Common myeloid progenitor, CD34-positive (primary cell): Measurements from ENCODE around the gene IFT20.
A peak's percentile ranks its signal among the peaks of the same experiment; 100 is the strongest.

ENCODE experiments used
- CTCF ChIA-PET: fragments of 350-600 bp; sonication (Branson Sonifier 250); formaldehyde crosslinking; loops from one replicate; lab custom pipeline; 2021; ENCODE audit warnings: antibody characterized with exemption; lab: Charles Lee
- POLR2A ChIA-PET: fragments of 350-600 bp; sonication (Branson Sonifier 250); formaldehyde crosslinking; loops from one replicate; lab custom pipeline; 2021; ENCODE audit warnings: antibody characterized with exemption; lab: Charles Lee
- DNase-seq, 3 donors: peaks; one replicate each; pipeline versions ENCODE4 v3.0.0 to v3.0.0-alpha.2; 2013
- H3K27ac ChIP-seq, 2 experiments: 1 replicate in 1 of 2; 2 replicates in 1 of 2; pipeline ENCODE4 v1.7.0; 2013; ENCODE audit warnings: inconsistent platforms in 2 of 2, low read length in 2 of 2, mild to moderate bottlenecking in 2 of 2, low read depth in 1 of 2, moderate library complexity in 1 of 2; ENCODE audit not compliant: severe bottlenecking in 2 of 2, insufficient read depth in 1 of 2, poor library complexity in 1 of 2
- H3K27me3 ChIP-seq, 5 experiments: replicated peaks in 2 of 5; 1 replicate in 3 of 5; 2 replicates in 2 of 5; pipeline versions ENCODE4 v1.6.1 to v1.7.0; 2013; ENCODE audit warnings: low read length in 4 of 5, mild to moderate bottlenecking in 2 of 5, moderate library complexity in 2 of 5, inconsistent platforms in 1 of 5; ENCODE audit not compliant: insufficient read depth in 5 of 5, control insufficient read depth in 4 of 5
- H3K36me3 ChIP-seq, 4 experiments: 1 replicate in 2 of 4; 2 replicates in 2 of 4; pipeline versions ENCODE4 v1.6.1 to v1.7.0; 2013; ENCODE audit warnings: low read length in 3 of 4, control low read depth in 1 of 4, mild to moderate bottlenecking in 1 of 4; ENCODE audit not compliant: control insufficient read depth in 4 of 4, insufficient read depth in 4 of 4
- H3K4me1 ChIP-seq, 4 experiments: 1 replicate in 3 of 4; 2 replicates in 1 of 4; pipeline versions ENCODE4 v1.6.1 to v1.7.1; 2013; ENCODE audit warnings: low read length in 3 of 4, mild to moderate bottlenecking in 3 of 4, control low read depth in 1 of 4, inconsistent platforms in 1 of 4, moderate library complexity in 1 of 4; ENCODE audit not compliant: control insufficient read depth in 4 of 4, insufficient read depth in 4 of 4; ENCODE audit errors: control extremely low read depth in 1 of 4
- H3K4me3 ChIP-seq, 7 experiments: 1 replicate in 4 of 7; 2 replicates in 3 of 7; pipeline versions ENCODE4 v1.5.1 to v1.7.0; 2013; ENCODE audit warnings: mild to moderate bottlenecking in 7 of 7, low read length in 6 of 7, moderate library complexity in 6 of 7, inconsistent platforms in 2 of 7, low read depth in 2 of 7, control low read depth in 1 of 7; ENCODE audit not compliant: insufficient read depth in 4 of 7, control insufficient read depth in 1 of 7; ENCODE audit errors: extremely low read depth in 1 of 7
- H3K9me3 ChIP-seq, 5 experiments: 1 replicate in 4 of 5; 2 replicates in 1 of 5; pipeline versions ENCODE4 v1.6.1 to v1.7.1; 2013; ENCODE audit warnings: low read length in 4 of 5, mild to moderate bottlenecking in 2 of 5, inconsistent platforms in 1 of 5, low read depth in 1 of 5, moderate library complexity in 1 of 5; ENCODE audit not compliant: control insufficient read depth in 4 of 5, insufficient read depth in 2 of 5; ENCODE audit errors: control extremely low read depth in 1 of 5
- WGBS: methylation state at CpG from one replicate; pipeline ENCODE4 v1.1.5; 2013; ENCODE audit not compliant: insufficient coverage; 5-methylcytosine and 5-hydroxymethylcytosine counted together

The IFT20 gene

DNA sequence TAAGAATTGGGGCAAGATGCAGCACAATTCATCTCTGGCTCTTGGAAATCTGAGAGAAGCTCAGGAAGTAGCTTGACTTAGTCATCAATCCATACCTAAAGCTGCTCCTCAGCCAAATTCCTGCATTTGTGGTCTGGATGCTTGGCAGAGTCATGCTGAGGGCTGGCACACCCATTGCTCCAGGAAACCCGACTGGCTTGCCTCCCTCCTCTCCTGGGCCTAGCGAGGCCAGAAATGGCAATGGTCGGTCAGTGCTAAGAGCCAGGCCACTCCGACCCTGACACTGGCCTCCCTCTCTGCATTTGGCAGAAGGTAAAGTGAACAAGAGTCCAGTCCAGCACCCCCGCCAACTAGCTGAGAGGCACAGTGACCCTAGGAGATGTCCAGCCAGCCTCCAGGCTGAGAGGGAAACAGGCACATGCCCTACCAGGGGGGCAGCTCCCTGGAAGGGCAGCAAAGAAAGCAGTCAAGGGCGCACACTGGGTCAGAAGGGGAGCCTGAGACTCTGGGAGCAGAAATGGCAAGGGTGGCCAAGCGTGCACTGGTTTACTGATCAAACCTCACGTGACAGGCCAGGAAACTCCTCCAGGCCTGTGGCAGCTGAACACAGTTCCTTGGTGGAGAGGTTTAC, 12.1 kb upstream of the IFT20 start:
- Histone ChIP-seq H3K9me3 (no peaks in the 10 kb centered on the region), H3K4me1 (no peaks in the 10 kb centered on the region), H3K27me3 (no peaks in the 10 kb centered on the region), H3K27ac (no peak overlapping the region), H3K36me3 (peaks cover 12 to 95% (median 72%) of the 10 kb centered on the region in 4 experiments), H3K4me3 (no peak overlapping the region)
- POLR2A ChIA-PET = no interaction called here
- 100% methylated on average over 8 of the region's 8 CpGs for WGBS
- DNase-seq = no peak
- CTCF ChIA-PET = interaction anchor here (1.5 to 4.1 kb wide), 4 partner anchors 10 to 27 kb away, joined by 3 to 21 read pairs (median 8); partner anchors contain the start of genes IFT20, POLDIP2 and TNFAIP1

DNA sequence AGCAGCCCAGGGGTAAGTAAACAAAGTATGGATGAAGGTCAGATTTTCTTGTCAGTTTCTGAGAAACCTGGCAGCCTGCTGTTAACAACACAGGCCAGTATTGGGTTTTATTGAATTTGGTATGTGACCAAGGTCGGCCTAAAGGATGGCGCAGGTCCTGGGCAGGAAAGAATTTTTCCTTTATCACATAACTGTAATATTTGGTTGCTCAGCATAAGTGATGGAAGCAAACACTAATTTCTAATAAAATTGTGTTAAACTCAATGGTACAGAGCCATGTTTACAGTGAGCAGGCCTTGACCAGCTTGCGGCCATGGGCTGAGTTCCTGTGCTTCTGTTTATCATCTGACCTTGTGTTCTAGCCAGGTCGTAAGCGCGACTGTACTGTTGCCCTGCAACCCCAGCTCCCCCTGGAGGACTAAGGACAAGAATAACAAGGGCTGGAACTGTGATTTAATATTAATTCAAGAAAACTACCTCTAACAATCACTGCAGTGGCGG, 11.5 kb upstream of the IFT20 start:
- H3K4me1 ChIP-seq = no peaks in the 10 kb centered on the region
- ChIA-PET CTCF (interaction anchor here (0.9 to 4.1 kb wide), 5 partner anchors 9 to 27 kb away, joined by 3 to 21 read pairs (median 7); partner anchors contain the start of genes IFT20, POLDIP2 and TNFAIP1), POLR2A (no interaction called here)
- 90% methylated on average over 2 of the region's 7 CpGs for WGBS
- H3K36me3 ChIP-seq = peaks cover 15 to 97% (median 75%) of the 10 kb centered on the region in 4 experiments
- no peak overlapping the region for H3K27ac ChIP-seq
- no peaks in the 10 kb centered on the region for H3K27me3 ChIP-seq
- no peaks in the 10 kb centered on the region for H3K9me3 ChIP-seq
- peak in 2 of 3 donors; percentile 18 to 19 for DNase-seq
- no peak overlapping the region for H3K4me3 ChIP-seq

DNA sequence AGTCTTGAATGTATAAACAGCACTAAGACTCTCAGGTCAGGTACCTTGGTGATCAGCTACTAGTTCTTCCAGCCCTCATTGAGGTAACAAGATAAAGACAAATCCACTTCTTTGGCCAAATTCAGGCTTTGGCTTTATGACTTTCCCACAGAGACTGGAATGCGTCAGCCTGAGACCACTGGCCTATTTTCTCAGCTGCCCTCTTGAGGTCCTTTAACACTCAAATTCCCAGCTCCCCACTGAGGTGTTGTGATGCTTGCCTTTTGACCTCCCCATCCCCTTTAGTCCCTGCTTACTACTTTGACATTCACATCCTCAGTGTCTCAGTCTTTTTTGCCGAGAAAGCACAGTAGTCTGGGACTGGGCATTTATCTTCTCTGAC, 10.9 kb upstream of the IFT20 start:
- 100% methylated on average over 1 of the region's 2 CpGs for WGBS
- no peaks in the 10 kb centered on the region for H3K27me3 ChIP-seq
- H3K4me3 ChIP-seq = no peak overlapping the region
- H3K9me3 ChIP-seq = no peaks in the 10 kb centered on the region
- no peak for DNase-seq
- no peaks in the 10 kb centered on the region for H3K4me1 ChIP-seq
- H3K27ac ChIP-seq = no peak overlapping the region
- peaks cover 14 to 97% (median 76%) of the 10 kb centered on the region in 4 experiments for H3K36me3 ChIP-seq
- ChIA-PET POLR2A (no interaction called here), CTCF (interaction anchor here (0.9 to 4.1 kb wide), 5 partner anchors 11 to 113 kb away, joined by 3 to 21 read pairs (median 3); partner anchors contain the start of genes IFT20, POLDIP2 and TNFAIP1)

GRCh38 chr17:28345419-28346198, 10.3 kb upstream of the IFT20 start:
- Histone ChIP-seq H3K36me3 (peaks cover 14 to 97% (median 73%) of the 10 kb centered on the region in 4 experiments), H3K4me1 (no peaks in the 10 kb centered on the region), H3K4me3 (no peak overlapping the region), H3K9me3 (no peaks in the 10 kb centered on the region), H3K27ac (no peak overlapping the region), H3K27me3 (no peaks in the 10 kb centered on the region)
- 83% methylated on average over 11 of the region's 13 CpGs for WGBS
- DNase-seq = no peak
- CTCF ChIA-PET = interaction anchor here (0.6 to 4.1 kb wide), 6 partner anchors 10 to 359 kb away, joined by 3 to 21 read pairs (median 3); partner anchors contain the start of genes IFT20, POLDIP2 and TNFAIP1
- POLR2A ChIA-PET = no interaction called here

DNA sequence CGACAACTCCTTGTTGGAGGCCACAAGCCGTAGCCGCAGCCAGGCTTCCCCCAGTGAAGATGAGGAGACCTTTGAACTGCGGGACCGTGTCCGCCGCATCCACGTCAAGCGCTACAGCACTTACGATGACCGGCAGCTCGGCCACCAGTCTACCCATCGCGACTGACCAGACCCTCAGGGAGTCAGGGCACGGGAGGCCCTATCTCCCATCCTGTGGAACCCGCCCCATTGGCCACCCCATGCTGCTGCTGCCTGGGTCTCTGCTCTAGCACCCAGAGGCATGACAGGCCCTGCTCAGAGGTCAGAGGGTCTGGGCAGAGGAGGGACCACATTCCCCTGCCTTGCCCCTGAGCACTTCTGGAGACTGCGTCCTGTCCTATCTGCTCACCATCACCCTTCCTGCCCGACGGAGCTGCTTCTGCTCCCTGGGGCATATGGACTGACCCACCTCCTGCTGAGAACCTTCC, 9.2 kb upstream of the IFT20 start:
- Histone ChIP-seq H3K4me3 (no peak overlapping the region), H3K4me1 (no peaks in the 10 kb centered on the region), H3K9me3 (no peaks in the 10 kb centered on the region), H3K36me3 (peaks cover 12 to 97% (median 64%) of the 10 kb centered on the region in 4 experiments), H3K27ac (no peak overlapping the region), H3K27me3 (no peaks in the 10 kb centered on the region)
- DNase-seq = no peak
- 97% methylated on average over 19 of the region's 19 CpGs for WGBS
- ChIA-PET POLR2A (interaction anchor here (1.0 kb wide), 1 partner anchor 17 kb away, joined by 3 read pairs; no protein-coding TSS in a partner anchor), CTCF (no interaction called here)

GRCh38 chr17:28344011-28344410, 8.7 kb upstream of the IFT20 start:
- CTCF ChIA-PET = no interaction called here
- 93% methylated on average over 9 of the region's 9 CpGs for WGBS
- POLR2A ChIA-PET = interaction anchor here (1.0 kb wide), 1 partner anchor 17 kb away, joined by 3 read pairs; no protein-coding TSS in a partner anchor
- Histone ChIP-seq H3K4me1 (no peaks in the 10 kb centered on the region), H3K4me3 (no peak overlapping the region), H3K27ac (no peak overlapping the region), H3K27me3 (no peaks in the 10 kb centered on the region), H3K36me3 (peaks cover 12 to 93% (median 64%) of the 10 kb centered on the region in 4 experiments), H3K9me3 (no peaks in the 10 kb centered on the region)
- DNase-seq = no peak
